DOHH2 (cell line): ENCODE data around the gene VSTM1.

Source experiments
- CTCF ChIP-seq: fragments of 200-600 bp; sonication (generic); IDR thresholded peaks from one replicate; pipeline ENCODE4 v1.5.1; 2014; ENCODE audit warnings: antibody characterized with exemption, mild to moderate bottlenecking, low read depth, low read length; ENCODE audit not compliant: poor library complexity, severe bottlenecking
- EZH2phosphoT487 ChIP-seq: fragments of 200-600 bp; sonication (generic); IDR thresholded peaks from 2 replicates; pipeline ENCODE4 v1.6.1; 2017; ENCODE audit warnings: borderline replicate concordance, mild to moderate bottlenecking, antibody characterized with exemption, low read length, moderate library complexity, mixed read lengths

DNA sequence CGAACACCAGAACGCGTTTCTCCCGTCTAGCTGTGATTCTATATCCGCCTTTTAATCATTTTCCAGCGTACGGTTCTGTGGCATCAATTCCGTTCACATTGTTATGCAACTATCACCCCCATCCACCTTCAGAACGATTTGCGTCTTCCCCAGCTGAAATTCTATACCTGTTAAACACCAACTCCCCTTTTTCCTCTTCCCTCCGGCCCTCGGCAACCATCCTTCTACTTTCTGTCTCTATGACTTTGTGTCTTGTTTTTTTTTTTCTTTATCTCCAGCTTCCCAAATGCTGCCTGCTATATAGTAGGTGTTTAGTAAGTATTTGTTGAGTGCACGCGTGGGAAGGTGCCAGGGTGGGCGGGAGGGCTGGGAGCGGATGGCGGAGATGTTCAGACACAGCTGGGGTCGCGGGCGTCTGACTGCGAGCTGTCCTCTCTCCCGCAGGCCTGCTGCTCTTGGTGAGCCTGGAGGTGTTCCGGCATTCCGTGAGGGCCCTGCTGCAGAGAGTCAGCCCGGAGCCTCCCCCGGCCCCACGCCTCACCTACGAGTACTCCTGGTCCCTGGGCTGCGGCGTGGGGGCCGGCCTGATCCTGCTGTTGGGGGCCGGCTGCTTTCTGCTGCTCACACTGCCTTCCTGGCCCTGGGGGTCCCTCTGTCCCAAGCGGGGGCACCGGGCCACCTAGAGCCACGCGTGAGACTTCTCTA is 52.0 kb downstream of the VSTM1 start:
- TF ChIP-seq CTCF (no peak), EZH2phosphoT487 (no peak)
